Measurements from ENCODE around the gene LRIT2. TPM values are rescaled to one million over a fixed set of nuclear protein-coding genes. Genes with fewer than 3 reads are reported as not detected.

LRIT2 gene
- total and polyA plus RNA-seq, 12 donors: not detected

DNA sequence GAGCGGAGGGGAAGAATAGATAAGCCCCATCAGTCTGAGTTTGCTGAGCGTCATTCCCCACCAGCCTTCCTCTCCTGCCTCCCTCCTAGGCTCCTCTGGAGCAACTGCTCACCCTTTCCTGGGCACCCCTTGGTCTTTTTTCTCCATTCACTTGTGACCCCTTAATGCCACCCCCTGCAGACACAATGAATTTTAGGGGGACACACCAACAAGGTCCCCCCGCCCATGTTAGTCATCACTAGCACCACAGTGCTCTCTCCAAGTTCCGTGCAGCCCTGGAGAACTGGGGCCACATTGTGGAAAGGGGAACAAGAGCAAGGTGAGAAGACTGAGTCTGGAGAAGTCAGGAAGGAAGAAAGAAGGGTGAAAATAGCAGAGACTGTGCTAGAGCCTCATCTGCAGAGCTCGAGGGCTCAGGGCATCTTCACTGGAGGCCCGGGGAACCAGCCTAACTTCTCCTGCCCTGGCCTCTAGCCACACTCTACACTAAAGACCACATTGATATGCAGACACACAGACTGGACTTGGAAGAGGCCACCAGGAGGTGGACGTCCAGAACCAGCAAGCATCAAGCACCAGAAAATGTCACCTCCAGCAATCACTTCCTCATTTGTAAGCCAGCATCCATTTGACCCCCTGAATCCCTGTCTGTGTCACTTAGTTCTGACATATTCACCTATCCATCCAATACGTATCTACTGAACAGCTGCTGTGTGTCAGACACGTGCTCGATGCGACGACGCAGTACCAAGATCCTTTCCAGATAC lies 37.0 kb upstream of the LRIT2 start:
- H3K36me3 ChIP-seq: no peaks in the 10 kb centered on the region
- TF ChIP-seq, protein P1, sequence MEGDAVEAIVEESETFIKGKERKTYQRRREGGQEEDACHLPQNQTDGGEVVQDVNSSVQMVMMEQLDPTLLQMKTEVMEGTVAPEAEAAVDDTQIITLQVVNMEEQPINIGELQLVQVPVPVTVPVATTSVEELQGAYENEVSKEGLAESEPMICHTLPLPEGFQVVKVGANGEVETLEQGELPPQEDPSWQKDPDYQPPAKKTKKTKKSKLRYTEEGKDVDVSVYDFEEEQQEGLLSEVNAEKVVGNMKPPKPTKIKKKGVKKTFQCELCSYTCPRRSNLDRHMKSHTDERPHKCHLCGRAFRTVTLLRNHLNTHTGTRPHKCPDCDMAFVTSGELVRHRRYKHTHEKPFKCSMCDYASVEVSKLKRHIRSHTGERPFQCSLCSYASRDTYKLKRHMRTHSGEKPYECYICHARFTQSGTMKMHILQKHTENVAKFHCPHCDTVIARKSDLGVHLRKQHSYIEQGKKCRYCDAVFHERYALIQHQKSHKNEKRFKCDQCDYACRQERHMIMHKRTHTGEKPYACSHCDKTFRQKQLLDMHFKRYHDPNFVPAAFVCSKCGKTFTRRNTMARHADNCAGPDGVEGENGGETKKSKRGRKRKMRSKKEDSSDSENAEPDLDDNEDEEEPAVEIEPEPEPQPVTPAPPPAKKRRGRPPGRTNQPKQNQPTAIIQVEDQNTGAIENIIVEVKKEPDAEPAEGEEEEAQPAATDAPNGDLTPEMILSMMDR (IDR thresholded peaks at IDR 0.05): no peak
- H3K27me3 ChIP-seq: peaks cover 0 to 34% (median 22%) of the 10 kb centered on the region in 7 donors
- no peaks in the 10 kb centered on the region for H3K9me3 ChIP-seq
- ATAC-seq (no peak), DNase-seq (no peak)
- 67 to 71% methylated on average over 13 of the region's 13 CpGs for WGBS, 2 donors
- no peak overlapping the region for H3K4me3 ChIP-seq
- peaks cover 0 to 5% (median 0%) of the 10 kb centered on the region in 9 donors for H3K4me1 ChIP-seq
- intact Hi-C loops (cut with DNase I): loop anchor here in 5 of 10 donors (2.0 to 10.0 kb wide), 4 partner anchors 112 to 280 kb away; no protein-coding TSS in a partner anchor
- H3K27ac ChIP-seq: no peak overlapping the region

DNA sequence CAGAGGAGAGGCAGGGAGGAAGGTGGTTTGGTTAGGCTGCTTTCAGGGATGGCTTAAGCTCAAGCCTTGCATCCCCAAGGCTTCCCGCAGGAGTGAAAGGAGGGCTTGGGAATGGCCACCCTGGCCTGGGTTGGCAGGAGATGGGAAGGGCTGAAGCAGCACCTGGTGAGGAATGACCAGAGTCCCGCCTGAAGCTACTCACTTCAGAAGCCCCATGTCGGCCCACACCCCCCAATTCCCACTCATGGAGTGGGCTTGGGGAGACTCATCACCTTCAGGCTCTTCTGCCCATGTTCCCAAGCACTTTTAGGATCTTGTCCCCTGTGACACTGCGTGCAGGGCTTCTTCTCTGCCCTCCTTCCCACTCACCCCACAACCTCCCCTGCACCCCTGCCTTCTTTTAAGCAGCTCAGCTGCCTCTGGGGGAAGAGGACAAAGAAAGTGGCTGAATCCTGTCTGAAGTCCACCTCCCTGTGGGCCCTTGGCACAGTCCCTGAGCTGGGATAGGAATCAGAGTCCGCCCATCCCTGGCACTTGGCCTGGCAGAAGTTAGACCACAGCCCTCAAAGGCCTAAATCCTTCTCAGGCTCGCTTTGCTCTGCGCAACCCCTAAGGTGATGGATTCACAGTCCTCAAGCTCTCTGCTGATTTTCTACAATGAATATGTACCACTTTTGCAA lies 36.0 kb upstream of the LRIT2 start:
- WGBS, 2 donors: 83 to 90% methylated on average over 7 of the region's 7 CpGs
- intact Hi-C loops (cut with DNase I): loop anchor here in 4 of 10 donors (5.0 to 10.0 kb wide), 3 partner anchors 113 to 281 kb away; no protein-coding TSS in a partner anchor

DNA sequence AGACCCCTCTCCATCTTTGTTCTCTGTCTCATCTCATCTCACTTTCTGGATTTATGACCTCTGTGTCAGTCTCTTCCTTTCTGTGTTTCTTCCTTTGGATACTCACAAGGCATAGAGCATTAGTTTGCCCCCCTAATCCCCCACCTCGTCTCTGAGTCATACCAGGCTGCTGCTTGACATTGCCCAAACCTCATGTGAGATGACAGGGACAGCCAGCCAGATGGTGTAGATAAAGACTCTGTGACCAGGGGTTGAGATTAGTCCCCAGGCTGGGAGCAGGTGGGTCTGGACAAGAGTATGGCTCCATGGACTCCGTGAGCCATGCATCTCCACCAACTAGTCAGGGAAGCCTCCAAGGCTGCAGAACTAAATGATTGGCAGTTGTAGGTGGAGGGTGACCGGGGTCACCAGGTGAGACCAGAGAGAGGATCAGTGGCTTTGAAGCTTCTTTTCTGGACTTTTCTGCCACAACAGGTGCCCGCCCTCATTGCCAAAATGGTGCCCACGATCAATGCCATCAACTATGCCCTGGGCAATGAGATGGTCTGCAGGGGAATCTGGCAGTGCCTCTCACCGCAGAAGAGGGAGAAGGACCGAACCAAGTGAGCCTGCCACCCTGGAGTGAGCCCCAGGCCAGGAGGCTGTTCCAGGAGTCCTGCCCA lies 32.8 kb upstream of the LRIT2 start:
- ATAC-seq: peak in 1 of 8 donors; percentile 36
- intact Hi-C loops (cut with DNase I): loop anchor here in 1 of 10 donors (5.0 kb wide), 1 partner anchor 111 kb away; no protein-coding TSS in a partner anchor

More for the DNA sequence above, 36.0 kb upstream of the LRIT2 start:
- no peak for DNase-seq
- no peaks in the 10 kb centered on the region for H3K36me3 ChIP-seq
- ATAC-seq: no peak
- peaks cover 0 to 13% (median 0%) of the 10 kb centered on the region in 9 donors for H3K4me1 ChIP-seq
- H3K27me3 ChIP-seq: peaks cover 0 to 43% (median 27%) of the 10 kb centered on the region in 7 donors
- no peak overlapping the region for H3K4me3 ChIP-seq
- no peak overlapping the region for H3K27ac ChIP-seq
- no peaks in the 10 kb centered on the region for H3K9me3 ChIP-seq
- TF ChIP-seq, protein P1 (IDR thresholded peaks at IDR 0.05): no peak

More for the DNA sequence above, 32.8 kb upstream of the LRIT2 start:
- no peak for DNase-seq
- Histone ChIP-seq H3K4me1 (peaks cover 0 to 9% (median 0%) of the 10 kb centered on the region in 9 donors), H3K27me3 (peaks cover 0 to 40% (median 20%) of the 10 kb centered on the region in 7 donors), H3K36me3 (no peaks in the 10 kb centered on the region), H3K9me3 (no peaks in the 10 kb centered on the region), H3K4me3 (no peak overlapping the region), H3K27ac (no peak overlapping the region)
- WGBS, 2 donors: 87% methylated on average over 7 of the region's 7 CpGs
- TF ChIP-seq, protein P1 (IDR thresholded peaks at IDR 0.05): no peak
